Measurements from ENCODE around the gene PI4K2A. TPM values are rescaled to one million over a fixed set of nuclear protein-coding genes. Genes with fewer than 3 reads are reported as not detected.

Gene PI4K2A
- total and polyA plus RNA-seq, 2 of the 13 experiments (the other 11 are each of a cell fraction or from before 2014, with no cell fraction given), result 10.9 to 14.3 TPM

DNA sequence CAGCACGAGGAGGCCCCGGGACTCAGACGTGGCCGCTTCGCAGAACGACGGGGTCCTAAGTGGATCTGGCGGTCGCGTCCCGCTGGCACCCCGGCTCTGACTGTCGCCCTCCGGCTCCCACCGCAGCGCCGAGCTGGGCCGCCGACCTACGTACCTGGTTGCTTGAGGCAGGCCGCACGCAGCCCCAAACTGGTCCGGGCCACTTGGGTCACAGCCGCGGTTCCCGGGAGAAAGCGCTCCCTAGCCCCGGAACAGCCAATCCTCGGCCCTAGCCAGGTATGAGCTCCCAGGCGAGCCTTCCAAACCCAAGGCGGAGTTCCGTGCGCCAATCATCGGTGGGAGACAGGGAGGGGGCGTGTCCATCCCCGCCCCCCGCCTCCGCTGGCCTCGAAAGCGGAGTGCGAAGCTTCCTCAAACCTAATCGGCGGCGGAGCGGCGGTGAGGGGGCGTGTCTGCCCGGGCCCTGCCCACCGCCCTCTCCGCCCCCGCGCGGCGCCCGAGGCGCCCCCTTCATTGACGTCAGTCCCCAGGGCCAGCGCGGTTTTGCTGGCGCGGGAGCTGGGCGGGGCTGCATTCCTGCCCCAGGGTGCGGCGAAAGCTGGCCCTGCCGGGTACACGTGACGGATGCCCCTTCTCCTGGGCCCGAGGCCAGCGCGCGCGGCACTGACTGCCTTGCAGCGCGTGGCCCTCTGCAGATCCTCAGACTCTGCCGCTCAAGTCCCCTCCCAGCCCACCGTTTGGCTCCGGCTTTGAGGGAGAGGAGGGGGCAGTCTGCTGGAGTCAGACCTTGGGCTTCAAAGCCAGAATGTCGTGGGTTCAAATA lies 46.7 kb downstream of the PI4K2A start, which contains the start of gene AVPI1 (continued):
- TF ChIP-seq, protein P1, sequence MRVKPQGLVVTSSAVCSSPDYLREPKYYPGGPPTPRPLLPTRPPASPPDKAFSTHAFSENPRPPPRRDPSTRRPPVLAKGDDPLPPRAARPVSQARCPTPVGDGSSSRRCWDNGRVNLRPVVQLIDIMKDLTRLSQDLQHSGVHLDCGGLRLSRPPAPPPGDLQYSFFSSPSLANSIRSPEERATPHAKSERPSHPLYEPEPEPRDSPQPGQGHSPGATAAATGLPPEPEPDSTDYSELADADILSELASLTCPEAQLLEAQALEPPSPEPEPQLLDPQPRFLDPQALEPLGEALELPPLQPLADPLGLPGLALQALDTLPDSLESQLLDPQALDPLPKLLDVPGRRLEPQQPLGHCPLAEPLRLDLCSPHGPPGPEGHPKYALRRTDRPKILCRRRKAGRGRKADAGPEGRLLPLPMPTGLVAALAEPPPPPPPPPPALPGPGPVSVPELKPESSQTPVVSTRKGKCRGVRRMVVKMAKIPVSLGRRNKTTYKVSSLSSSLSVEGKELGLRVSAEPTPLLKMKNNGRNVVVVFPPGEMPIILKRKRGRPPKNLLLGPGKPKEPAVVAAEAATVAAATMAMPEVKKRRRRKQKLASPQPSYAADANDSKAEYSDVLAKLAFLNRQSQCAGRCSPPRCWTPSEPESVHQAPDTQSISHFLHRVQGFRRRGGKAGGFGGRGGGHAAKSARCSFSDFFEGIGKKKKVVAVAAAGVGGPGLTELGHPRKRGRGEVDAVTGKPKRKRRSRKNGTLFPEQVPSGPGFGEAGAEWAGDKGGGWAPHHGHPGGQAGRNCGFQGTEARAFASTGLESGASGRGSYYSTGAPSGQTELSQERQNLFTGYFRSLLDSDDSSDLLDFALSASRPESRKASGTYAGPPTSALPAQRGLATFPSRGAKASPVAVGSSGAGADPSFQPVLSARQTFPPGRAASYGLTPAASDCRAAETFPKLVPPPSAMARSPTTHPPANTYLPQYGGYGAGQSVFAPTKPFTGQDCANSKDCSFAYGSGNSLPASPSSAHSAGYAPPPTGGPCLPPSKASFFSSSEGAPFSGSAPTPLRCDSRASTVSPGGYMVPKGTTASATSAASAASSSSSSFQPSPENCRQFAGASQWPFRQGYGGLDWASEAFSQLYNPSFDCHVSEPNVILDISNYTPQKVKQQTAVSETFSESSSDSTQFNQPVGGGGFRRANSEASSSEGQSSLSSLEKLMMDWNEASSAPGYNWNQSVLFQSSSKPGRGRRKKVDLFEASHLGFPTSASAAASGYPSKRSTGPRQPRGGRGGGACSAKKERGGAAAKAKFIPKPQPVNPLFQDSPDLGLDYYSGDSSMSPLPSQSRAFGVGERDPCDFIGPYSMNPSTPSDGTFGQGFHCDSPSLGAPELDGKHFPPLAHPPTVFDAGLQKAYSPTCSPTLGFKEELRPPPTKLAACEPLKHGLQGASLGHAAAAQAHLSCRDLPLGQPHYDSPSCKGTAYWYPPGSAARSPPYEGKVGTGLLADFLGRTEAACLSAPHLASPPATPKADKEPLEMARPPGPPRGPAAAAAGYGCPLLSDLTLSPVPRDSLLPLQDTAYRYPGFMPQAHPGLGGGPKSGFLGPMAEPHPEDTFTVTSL (CRISPR knock-in tag; IDR thresholded peaks at IDR 0.05; ENCODE audit: borderline replicate concordance), result no peak
- no peak for TF ChIP-seq ZFAT (CRISPR knock-in tag; conservative IDR thresholded peaks at IDR 0.05)
- no peak for TF ChIP-seq DNMT1 (CRISPR knock-in tag; IDR thresholded peaks at IDR 0.05)
- TF ChIP-seq TAF15 (IDR thresholded peaks at IDR 0.05; ENCODE audit: low read depth, low read length, poor library complexity, severe bottlenecking), result peak; percentile 51
- TF ChIP-seq RNF2 (conservative IDR thresholded peaks at IDR 0.05; ENCODE audit: low read depth), result peak; percentile 82
- TF ChIP-seq YEATS2 (CRISPR knock-in tag; IDR thresholded peaks at IDR 0.05; ENCODE audit: borderline replicate concordance), result peak; percentile 56; the same call in 1 of the 2 replicates
- 0 out of 2 replicates have a peak, but pooled peaks have one; percentile 73 for TF ChIP-seq ZNF234 (CRISPR knock-in tag; conservative IDR thresholded peaks at IDR 0.05)
- no peak for TF ChIP-seq ATM (IDR thresholded peaks at IDR 0.05; ENCODE audit: borderline replicate concordance)
- no peak; the same call in 1 of the 2 replicates for TF ChIP-seq MAF1 (CRISPR knock-in tag; IDR thresholded peaks at IDR 0.05; ENCODE audit: borderline replicate concordance)
- peak; percentile 97 for TF ChIP-seq CSRNP1 (CRISPR knock-in tag; IDR thresholded peaks at IDR 0.05)
- TF ChIP-seq ZNF460 (CRISPR knock-in tag; IDR thresholded peaks at IDR 0.05; ENCODE audit: borderline replicate concordance), result no peak
- TF ChIP-seq GMEB2 (CRISPR knock-in tag; IDR thresholded peaks at IDR 0.05; ENCODE audit: low read depth), result no peak
- TF ChIP-seq PLRG1 (conservative IDR thresholded peaks at IDR 0.05), result no peak
- peak; percentile 68; the same call in 1 of the 2 replicates for TF ChIP-seq CHCHD3 (CRISPR knock-in tag; IDR thresholded peaks at IDR 0.05)
- TF ChIP-seq ZNF883 (CRISPR knock-in tag; IDR thresholded peaks at IDR 0.05; ENCODE audit: not compliant biosample characterization), result peak; percentile 91
- peak; percentile 76; the same call in 1 of the 2 replicates for TF ChIP-seq KLF11 (CRISPR knock-in tag; IDR thresholded peaks at IDR 0.05)
- TF ChIP-seq ZNF773 (CRISPR knock-in tag; IDR thresholded peaks at IDR 0.05; ENCODE audit: borderline replicate concordance), result peak; percentile 93; the same call in 1 of the 2 replicates
- TF ChIP-seq DR1 (CRISPR knock-in tag; IDR thresholded peaks at IDR 0.05), result peak; percentile 87; the same call in 1 of the 2 replicates
- peak; percentile 76; the same call in 1 of the 2 replicates for TF ChIP-seq ZNF552 (CRISPR knock-in tag; IDR thresholded peaks at IDR 0.05; ENCODE audit: borderline replicate concordance)
- no peak for TF ChIP-seq PAWR (CRISPR knock-in tag; IDR thresholded peaks at IDR 0.05; ENCODE audit: borderline replicate concordance)
- TF ChIP-seq ZSCAN31 (CRISPR knock-in tag; IDR thresholded peaks at IDR 0.05; ENCODE audit: low read depth), result peak; percentile 80
